ENCODE measurements around the gene TRIP4. TPM values are rescaled to one million over a fixed set of nuclear protein-coding genes. Genes with fewer than 3 reads are reported as not detected.
A peak's percentile ranks its signal among the peaks of the same experiment; 100 is the strongest.
"Not testable (repeated sequence)": the region's sequence is repeated elsewhere in the genome, so short reads cannot be mapped to it uniquely, and the experiment has no call there.

Gene TRIP4
- total RNA-seq, 1 donor from 2014 or later, result 8.5 TPM

DNA sequence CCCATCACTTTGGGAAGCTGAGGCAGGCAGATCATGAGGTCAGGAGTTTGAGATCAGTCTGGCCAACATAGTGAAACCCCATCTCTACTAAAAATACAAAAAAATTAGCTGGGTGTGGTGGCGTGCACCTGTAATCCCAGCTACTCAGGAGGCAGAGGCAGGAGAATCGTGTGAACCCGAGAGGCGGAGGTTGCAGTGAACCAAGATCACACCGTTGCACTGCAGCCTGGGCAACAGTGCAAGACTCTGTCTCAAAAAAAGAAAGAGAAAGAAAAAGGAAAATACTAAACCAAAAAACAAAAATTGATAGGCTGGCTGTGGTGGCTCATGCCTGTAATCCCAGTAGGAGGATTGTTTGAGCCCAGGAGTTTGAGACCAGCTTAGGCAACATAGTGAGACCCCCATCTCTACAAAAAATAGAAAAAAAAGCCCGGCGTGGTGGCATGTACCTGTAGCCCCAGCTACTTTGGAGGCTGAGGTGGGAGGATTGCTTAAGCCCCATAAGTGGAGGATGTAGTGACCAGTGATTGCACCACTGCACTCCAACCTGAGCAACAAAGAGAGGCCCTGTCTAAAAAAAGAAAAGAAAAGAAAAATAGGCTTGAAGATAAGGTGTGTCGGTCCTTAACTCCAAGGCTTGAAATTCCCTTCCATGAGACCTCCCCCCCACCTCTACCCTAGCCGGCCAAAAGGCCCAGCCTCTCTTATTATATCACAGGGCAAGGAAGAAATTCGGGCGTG lies 7.3 kb upstream of the TRIP4 start:
- not testable (repeated sequence) for ATAC-seq; DNase-seq (ENCODE audit: low spot score)

DNA sequence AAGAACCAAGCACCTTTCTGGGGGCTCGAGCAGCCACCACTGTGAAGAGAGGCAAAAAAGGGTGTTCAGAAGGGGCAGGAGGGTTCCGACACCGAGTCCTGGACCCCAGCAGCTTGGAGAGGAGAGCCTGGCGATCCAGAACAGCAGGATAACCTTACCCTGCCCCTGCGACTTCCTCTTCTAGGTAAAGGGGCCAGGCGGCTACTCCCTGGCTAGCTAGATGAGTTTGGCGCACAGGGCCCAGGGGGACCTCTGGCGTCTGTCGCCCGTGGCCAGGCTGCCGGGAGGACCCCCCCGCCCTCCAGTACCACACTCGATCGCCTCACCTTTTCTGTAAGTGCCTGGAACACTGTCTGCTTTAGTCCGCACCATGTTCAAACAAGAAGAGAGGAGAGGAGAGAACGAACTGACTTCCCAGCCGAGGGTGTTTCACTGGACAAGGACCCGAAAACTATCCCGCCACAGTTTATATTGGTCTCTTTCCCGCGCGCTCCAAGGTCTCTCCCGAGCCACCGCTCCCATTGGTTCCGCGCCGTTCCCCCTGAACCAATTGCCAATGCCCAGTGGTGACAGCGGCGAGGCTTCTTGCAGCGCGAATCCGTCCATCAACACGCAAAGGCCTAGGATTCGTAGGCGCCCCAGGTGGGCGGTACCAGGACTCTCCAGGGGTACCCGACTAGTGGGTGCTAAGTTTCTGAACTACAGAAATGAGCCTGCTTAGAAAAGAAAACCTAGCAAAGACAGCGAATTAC lies 6.5 kb upstream of the TRIP4 start, which contains the start of gene PCLAF:
PCLAF (minus strand) TSS at position 442 of the 752 bp plus-strand sequence; CDS start at position 372, 70 bp downstream.
- DNase-seq (ENCODE audit: low spot score) (peak; percentile 90), ATAC-seq (peak; percentile 100)

DNA sequence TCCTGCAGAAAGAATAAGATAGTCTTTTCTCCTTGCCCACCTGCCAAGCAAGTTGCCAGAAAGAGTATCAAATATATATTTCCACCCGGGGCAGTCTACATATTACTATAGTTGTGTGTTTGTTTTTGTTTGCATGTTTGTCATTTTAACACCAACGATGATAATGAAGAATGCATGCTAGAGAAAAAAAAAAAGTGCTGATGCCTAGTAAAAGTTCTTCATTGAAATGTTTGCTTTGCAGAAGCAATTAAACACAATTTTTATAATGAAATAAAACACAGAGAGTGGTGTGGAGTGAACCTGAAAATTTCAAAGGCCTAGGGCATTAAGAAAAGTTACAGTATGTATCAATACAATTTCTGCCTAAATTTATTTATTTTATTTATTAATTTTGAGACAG lies 3.9 kb upstream of the TRIP4 start:
- ATAC-seq (no peak), DNase-seq (ENCODE audit: low spot score) (no peak)

DNA sequence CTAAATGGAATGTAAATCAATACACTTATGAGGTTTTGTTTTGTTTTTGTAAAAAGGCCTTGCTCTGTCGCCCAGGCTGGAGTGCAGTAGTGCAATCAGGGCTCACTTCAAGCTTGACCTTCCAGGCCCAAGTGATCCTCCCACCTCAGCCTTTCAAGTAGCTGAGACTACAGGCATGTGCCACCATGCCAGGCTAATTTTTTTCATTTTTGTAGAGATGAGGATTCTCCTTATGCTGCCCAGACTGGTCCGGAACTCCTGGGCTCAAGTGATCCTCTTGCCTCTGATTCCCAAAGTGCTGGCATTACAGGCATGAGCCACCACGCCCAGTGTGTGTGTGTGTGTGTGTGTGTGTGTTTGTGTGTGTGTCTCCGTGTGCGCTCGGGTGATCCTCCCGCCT lies 1.3 kb upstream of the TRIP4 start:
- ATAC-seq, result no peak
- DNase-seq (ENCODE audit: low spot score), result no peak

DNA sequence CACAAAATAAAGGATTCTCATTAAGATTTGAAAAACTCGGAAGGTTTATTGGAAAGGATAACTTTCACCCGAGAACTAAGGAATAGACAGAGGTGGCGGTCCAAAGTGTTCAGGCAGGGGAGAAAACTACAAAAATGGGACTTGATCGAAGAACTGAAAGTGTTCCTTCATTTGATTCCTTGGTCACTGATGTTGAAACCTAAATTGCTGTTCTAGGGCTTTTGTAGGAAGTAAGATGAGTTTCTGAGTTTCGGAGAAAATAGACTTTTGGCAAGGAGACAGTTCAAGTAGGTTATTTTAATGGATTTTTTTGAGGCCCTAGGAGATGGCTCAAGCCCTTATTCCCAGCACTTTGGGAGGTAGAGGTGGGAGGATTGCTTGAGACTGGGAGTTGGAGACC lies 1.4 kb downstream of the TRIP4 start:
- ATAC-seq (no peak), DNase-seq (ENCODE audit: low spot score) (no peak)

DNA sequence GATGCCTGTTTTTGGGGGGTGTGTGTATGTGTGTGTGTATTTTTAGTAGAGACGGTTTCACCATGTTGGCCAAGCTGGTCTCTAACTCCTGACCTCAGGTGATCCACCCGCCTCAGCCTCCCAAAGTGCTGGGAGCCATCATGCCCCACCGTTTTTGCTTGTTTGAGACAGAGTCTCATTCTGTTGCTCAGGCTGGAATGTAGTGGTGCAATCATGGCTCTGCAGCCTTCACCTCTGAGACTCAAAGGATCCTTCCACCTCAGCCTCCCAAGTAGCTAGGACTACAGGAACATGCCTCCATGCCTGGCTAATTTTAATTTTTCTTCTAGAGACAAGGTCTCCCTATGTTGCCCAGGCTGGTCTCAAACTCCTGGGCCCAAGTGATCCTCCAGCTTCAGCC lies 4.8 kb downstream of the TRIP4 start:
- ATAC-seq; DNase-seq (ENCODE audit: low spot score): not testable (repeated sequence)

DNA sequence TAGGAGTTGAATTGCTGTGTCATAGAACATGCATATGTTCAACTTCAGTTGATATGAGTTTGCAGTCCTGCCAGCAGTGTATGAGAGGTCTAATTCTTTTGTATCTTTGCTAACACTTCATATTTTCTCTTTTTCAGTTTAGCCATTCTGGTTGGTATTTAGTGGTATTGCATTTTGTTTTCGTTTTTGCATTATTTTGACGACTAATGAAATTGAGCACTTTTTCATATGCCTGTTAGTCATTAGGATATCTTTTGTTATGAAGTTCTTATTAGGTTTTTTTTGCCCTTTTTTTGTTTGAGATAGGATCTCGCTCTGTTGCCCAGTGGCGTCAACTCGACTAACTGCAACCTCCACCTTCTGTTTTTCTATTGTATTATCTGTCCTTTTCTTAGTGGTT lies 9.2 kb downstream of the TRIP4 start:
- no peak for DNase-seq (ENCODE audit: low spot score)
- no peak for ATAC-seq

DNA sequence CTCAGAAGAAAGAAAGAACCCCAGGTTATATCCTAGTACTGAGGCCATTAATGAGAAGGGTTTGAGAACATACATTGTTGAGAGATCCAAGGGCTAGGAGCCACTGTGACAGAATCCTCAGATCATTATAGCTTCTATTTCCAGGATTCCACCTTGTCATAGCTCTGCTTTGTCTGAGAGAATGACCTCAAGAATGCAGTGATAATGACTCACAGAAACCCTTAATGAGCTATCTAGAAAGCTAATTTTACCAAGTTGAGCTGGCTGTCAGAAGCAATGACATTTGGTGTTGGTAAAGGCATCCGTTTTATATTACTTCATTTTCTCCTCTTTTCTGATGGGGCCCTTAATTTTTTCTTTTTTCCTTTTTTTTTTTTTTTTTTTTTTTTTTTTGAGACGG lies 10.9 kb downstream of the TRIP4 start:
- ATAC-seq (no peak), DNase-seq (ENCODE audit: low spot score) (no peak)

DNA sequence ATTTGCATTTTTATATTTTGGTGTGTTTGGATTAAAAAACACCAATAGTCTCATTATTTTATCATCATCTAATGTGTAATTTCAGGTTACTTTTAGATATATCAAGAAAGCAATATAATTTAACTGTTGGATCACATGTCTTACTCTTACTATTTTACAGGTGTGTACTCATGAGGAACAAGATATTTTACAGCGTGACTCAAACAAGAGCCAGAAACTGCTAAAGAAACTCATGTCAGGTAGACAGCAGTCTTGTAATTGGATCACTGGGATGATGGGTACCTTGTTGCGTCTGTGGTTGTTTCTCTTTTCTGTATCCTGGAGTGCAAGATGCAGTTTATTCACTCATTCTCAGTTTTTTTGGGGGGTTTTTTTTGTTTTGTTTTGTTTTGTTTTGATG lies 12.9 kb downstream of the TRIP4 start:
- ATAC-seq (no peak), DNase-seq (ENCODE audit: low spot score) (no peak)

DNA sequence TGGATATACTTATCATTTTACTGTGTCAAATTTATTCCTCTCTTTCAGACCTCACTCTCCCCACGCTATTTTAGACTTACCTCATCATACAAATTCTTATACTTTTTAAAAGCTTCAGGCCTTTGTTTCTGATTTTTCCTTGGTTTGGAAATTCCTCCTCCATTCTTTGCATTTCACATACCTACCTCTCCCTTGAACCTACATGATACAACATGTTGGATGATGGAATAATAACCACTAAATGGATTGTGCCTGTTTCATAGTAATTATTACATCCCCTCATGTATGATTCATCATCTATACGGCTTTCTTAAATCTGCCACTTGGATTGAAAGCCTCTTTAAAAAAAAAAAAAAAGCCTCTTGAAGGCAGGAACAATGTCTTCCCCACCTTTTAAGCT lies 24.6 kb downstream of the TRIP4 start:
- ATAC-seq (no peak), DNase-seq (ENCODE audit: low spot score) (no peak)

DNA sequence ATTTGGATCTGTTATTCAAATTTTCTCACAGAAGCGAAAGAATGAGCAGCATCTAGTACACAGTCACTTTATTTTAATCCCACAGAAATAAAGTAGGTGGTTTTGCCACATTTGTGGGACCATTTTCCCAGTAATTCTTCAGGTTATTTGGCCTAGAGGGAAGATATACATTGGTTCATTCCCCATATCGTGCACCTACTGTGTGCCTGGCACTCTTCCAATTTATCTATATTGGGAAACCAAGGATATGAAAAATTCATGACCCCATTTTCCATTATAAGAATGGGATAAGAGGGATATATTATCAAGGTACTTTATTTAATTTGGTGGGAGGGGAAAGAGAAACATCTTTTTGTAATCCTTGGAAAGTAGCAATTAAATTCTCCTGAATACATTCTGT lies 35.1 kb downstream of the TRIP4 start:
- DNase-seq (ENCODE audit: low spot score) (no peak), ATAC-seq (no peak)

DNA sequence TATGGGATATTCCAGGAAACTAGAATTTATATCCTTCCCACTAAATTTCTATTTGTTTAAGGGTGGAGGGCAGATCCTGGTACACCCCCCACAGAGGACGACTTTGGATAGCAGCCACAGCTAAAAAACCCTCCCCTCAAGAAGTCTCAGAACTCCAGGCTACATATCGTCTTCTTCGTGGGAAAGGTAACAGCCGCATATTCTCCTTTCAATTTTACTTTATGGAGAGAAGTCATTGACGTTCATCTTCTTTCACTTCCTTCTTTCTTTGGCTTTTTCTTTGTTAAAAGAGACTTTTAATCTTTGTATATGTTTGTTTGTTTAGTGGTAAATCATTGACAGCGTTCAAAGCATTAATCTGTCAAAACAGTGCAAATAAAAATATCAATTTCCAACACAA lies 36.3 kb downstream of the TRIP4 start:
- DNase-seq (ENCODE audit: low spot score) (no peak), ATAC-seq (no peak)

DNA sequence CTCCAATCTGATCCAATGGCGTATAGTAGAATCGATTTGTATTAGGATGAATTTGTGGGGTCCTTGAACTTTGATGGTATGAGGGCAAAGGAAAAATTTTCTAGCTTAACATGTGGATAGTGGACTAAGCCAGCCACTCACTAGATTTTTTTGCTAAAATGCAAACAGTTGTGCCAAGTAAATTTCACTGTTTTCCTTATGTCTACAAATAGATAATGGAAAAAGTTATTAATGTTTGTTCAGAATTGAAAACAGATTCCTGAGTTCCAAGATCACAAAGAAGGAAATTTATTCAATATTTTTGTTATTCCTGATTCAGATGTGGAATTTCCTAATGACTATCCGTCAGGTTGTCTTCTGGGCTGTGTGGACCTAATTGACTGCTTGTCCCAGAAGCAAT lies 37.6 kb downstream of the TRIP4 start:
- no peak for DNase-seq (ENCODE audit: low spot score)
- no peak for ATAC-seq

DNA sequence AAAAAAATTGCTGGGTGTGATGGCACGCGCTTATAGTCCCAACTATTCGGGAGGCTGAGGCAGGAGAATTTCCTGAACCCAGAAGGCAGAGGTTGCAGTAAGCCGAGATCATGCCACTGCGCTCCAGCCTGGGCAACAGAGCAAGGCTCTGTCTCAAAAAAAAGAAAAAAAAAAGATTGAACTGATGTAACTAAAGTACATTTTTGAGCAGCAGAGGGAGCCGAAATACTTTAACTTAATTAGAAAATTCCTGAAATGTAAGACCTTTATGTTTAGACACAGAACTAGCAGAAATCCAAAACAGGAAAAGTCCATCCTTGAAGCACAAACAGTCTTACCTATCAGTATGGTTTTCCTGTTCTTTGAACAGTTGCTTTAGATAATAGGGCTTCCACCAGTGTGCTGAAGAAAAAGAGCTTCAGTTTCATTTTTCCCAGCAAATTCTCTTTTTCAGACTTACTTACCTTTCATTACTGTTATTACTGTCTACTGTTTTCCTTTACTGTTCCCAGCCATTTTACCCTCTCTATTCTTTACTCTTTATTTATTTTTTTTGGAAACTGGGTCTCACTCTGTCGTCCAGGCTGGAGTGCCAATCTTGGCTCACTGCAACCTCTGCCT lies 39.3 kb downstream of the TRIP4 start:
- DNase-seq (ENCODE audit: low spot score), result no peak

DNA sequence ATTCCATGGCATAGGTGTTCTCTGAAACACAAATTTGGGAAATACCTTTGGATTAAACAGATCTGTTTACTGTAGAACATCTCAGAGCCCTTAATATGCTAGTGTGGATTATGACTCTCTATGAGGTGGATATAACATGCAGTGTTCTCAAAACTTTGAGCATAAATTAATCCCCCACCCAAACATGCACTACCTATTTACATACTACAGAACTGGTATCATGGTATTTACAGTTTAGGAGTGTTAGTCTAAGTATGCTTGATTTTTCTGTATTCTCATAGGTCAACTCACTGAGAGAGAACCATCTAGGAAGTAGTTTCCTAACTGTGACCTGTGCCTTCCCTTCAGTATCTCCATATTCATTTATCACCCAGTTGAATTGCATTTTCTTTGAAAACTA lies 41.8 kb downstream of the TRIP4 start:
- ATAC-seq (no peak), DNase-seq (ENCODE audit: low spot score) (no peak)

More for the DNA sequence above, 39.3 kb downstream of the TRIP4 start:
- peak; percentile 66 for ATAC-seq

DNA sequence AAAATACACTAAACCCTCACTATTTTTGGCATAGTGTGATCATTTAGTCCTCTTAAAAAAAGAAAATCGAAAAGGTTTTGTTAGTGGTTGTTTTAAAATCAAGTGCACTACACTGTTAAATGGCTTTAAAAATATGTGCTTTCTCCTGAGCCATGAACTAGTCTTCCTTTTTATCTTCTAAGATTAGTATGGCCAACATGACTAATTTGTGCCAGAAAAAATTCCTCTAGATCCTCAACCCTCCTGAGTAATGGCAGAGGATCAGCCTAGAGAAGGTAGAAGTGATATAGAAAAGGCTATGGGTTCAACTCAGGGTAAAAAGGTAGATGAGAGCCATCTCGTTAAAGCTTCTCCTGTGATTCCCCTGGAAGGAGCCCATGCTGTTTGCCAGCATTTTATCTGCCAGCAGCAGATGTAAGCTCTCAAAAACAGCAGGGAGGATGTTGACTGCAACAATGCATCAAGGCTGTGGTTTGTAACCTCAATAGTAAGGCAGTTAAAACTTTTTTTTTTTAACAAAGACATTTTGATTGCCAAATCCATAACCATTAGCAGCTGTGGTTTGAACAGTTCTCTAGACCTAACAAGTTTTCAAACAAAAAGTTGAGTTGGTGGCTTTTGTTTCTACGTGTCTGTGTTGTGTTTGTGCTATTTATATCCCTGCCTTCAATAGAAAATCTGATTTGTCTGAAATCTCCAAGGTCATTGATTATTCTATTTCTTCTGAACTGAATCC lies 42.5 kb downstream of the TRIP4 start:
- no peak for ATAC-seq
- no peak for DNase-seq (ENCODE audit: low spot score)

DNA sequence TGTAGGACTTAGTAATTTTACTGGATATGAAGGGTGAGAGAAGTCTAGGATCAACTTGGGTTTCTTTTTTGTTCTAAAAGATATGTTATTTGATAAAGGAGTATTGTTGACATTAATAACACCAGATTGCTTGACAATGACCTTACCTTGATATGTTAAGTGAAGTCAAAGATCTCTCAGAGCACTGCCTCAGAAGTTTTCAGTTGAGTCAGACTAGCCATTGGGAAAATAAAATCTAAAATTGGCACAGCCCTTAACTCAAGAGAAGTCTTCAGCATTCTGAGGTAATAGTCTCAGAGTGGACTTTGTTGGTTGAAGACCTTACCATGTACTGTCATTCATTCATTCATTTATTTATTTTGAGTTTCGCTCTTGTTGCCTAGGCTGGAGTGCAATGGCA lies 50.3 kb downstream of the TRIP4 start:
- ATAC-seq (no peak), DNase-seq (ENCODE audit: low spot score) (no peak)

DNA sequence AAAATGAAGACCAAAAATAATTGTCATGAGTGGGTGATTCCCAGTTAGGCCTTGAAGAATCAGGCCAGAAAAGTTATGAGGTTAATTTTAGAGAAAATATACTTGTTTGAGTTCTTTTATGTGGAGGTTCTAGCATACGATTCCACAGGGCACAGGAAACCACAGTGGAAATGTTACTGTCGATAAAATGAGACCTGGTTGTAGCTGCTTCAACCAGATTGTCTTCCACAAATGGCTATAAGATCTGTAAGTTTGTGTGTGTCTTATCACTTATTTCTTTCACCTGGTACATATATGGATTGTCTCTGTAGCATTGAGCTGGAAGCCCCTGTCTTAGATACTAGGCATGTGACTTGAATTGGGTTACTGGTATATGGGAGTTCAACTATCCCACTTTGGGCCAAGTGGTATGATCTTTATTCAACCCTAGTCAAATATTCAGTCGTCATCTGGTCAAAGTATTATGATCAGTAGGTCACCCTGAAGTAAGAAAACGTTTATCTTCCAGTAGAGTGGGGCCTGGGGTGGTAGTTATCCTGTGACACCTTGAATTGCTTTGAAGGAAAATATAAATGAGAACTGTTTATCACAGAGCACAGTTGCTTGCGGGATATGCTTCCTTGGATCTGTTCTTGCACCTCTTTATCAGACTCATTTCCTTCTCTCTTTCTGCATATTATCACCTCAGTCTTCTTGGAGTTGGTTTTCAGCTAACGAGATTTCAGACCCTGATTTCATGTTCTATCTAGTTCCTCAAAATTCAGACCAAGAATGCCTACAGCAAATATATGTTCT lies 51.2 kb downstream of the TRIP4 start:
- DNase-seq (ENCODE audit: low spot score) (no peak), ATAC-seq (no peak)

DNA sequence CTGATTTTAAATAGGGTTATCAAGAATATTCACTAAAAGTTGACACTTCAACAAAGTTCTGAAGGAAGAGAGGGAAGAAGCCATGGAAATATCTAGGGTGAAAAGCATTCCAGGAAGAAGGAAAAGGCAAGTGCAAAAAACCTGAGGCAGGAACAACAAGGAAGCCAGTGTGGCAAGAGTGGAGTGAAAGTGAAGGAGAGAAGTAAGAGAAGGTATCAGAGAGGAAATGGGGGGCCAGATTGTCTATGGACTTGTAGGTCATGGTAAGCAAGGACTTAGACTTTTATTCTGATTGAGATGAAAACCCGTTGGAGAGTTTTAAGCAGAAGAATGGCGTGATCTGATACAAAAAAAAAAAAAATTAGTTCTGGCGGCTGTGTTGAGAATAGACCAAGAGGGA lies 54.2 kb downstream of the TRIP4 start:
- ATAC-seq (no peak), DNase-seq (ENCODE audit: low spot score) (no peak)

DNA sequence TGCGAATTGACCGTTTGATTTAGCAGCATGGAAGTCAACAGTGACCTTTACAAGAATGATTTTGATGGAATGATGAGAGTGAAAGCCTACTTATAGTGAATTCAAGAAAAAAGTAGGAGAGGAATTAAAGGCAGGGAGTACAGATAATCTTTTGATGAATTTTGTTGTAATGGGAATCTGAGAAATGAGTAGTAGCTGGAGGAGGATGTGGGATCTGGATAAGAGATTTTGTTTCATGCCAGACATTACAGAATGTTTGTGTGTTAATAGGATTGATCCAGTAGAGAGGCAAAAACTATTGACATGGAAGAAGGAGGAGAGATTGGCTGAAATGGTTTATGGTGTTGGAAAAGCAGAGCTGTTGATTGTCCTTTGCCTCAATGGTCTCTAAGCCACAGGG lies 55.4 kb downstream of the TRIP4 start:
- no peak for DNase-seq (ENCODE audit: low spot score)
- ATAC-seq, result no peak

Data from left lobe of liver (tissue), 2 donors.